Measurements from ENCODE around the gene IFIT1B.

GRCh38 chr10:89362929-89363328 lies 14.9 kb upstream of the IFIT1B start:
- TF ChIP-seq SIN3A (IDR thresholded peaks at IDR 0.05; ENCODE audit: borderline replicate concordance, insufficient read depth, low read length) (no peak), POLR2AphosphoS5 (IDR thresholded peaks at IDR 0.05; ENCODE audit: low read depth, low read length) (no peak), REST (IDR thresholded peaks at IDR 0.05; ENCODE audit: insufficient read depth in 1 of 2, low read depth in 2 of 2, low read length in 2 of 2) (no peak)

Data from PFSK-1 (cell line).